Natural killer cell treated with Interleukin-12 subunit alpha and Interleukin-12 subunit beta and Interleukin-15 and Interleukin-18, amount 100 ng/mL, for 72 hours (primary cell): Measurements from ENCODE around the gene ARHGAP32. TPM values are rescaled to one million over a fixed set of nuclear protein-coding genes. Genes with fewer than 3 reads are reported as not detected.

Experiments
- ATAC-seq, 2 donors: fragments of 150-1000 bp; cut with Tn5 transposase in 1 of 2; sonication (Bioruptor Pico), chemical (Tn5 transposase) in 1 of 2; 2 replicates each; pipeline ENCODE4 v1.10.0; 2021
- DNase-seq: peaks from one replicate; pipeline ENCODE4 v3.0.0; 2022; ENCODE audit warnings: low spot score
- H3K27ac Mint-ChIP-seq, 2 donors: 1 replicate in 1 of 2; 2 replicates in 1 of 2; pipeline ENCODE4 v1.8.0; 2022; ENCODE audit warnings: mixed read lengths in 2 of 2, mild to moderate bottlenecking in 1 of 2, moderate library complexity in 1 of 2
- H3K27me3 Mint-ChIP-seq, 2 donors: 1 replicate in 1 of 2; 2 replicates in 1 of 2; pipeline ENCODE4 v1.8.0; 2022; ENCODE audit warnings: mixed read lengths in 2 of 2
- H3K36me3 Mint-ChIP-seq: one replicate; pipeline ENCODE4 v1.8.0; 2022; ENCODE audit warnings: mixed read lengths
- H3K4me1 Mint-ChIP-seq, 2 donors: 1 replicate in 1 of 2; 2 replicates in 1 of 2; pipeline ENCODE4 v1.8.0; 2022; ENCODE audit warnings: low read depth in 2 of 2, mixed read lengths in 2 of 2, mild to moderate bottlenecking in 1 of 2
- H3K4me3 Mint-ChIP-seq: one replicate; pipeline ENCODE4 v1.8.0; 2022; ENCODE audit warnings: mixed read lengths
- H3K9me3 Mint-ChIP-seq: 2 replicates; pipeline ENCODE4 v1.8.0; 2022; ENCODE audit warnings: mixed read lengths
- total RNA-seq, 2 donors: library from RNA; stranded (reverse); gene quantifications; one replicate each; pipeline ENCODE4 v1.2.3, GENCODE V29; 2022

ARHGAP32 gene
- total RNA-seq, 2 donors from 2014 or later, result 0.81 to 1.5 TPM

GRCh38 chr11:128963744-128964325 is 228.3 kb downstream of the ARHGAP32 start:
- H3K4me1 Mint-ChIP-seq, result peaks cover 24 to 41% of the 10 kb centered on the region in 2 donors
- no peaks in the 10 kb centered on the region for H3K9me3 Mint-ChIP-seq
- peak overlapping the region; percentile 62 to 74 for H3K27ac Mint-ChIP-seq
- DNase-seq (no peak), ATAC-seq (peak; percentile 50 to 81)
- peak overlapping the region; percentile 73 for H3K4me3 Mint-ChIP-seq
- peaks cover 0 to 3% of the 10 kb centered on the region in 2 donors for H3K27me3 Mint-ChIP-seq
- peaks cover 4% of the 10 kb centered on the region for H3K36me3 Mint-ChIP-seq

GRCh38 chr11:128962896-128963295 is 229.2 kb downstream of the ARHGAP32 start:
- peak overlapping the region; percentile 73 for H3K4me3 Mint-ChIP-seq
- ATAC-seq, result no peak

DNA sequence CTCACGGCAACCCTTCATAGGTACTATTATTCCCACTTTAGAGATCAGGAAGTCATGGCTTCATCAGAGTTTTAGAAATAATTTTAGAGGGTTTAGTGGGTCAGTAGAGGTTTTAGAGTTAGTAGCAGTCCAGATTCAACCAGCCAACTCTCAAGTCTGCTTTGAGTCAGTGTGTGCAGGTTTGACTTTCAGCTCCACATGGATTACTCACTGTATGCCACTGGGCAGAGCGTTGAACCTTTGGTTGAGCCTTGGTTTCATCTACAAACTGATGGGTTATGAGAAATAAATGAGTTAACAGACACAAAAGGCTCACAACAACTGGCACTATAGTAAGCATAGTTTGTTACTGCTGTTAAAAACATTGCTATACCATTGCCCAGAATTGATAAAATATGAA is 230.5 kb downstream of the ARHGAP32 start:
- no peak for ATAC-seq

More at GRCh38 chr11:128962896-128963295, 229.2 kb downstream of the ARHGAP32 start:
- Mint-ChIP-seq H3K27me3 (peaks cover 4 to 12% of the 10 kb centered on the region in 2 donors), H3K4me1 (peaks cover 24 to 41% of the 10 kb centered on the region in 2 donors), H3K9me3 (no peaks in the 10 kb centered on the region), H3K27ac (peak overlapping the region; percentile 28 to 62), H3K36me3 (peaks cover 4% of the 10 kb centered on the region)
- DNase-seq, result no peak

GRCh38 chr11:128957202-128957482 is 235.0 kb downstream of the ARHGAP32 start:
- no peaks in the 10 kb centered on the region for H3K36me3 Mint-ChIP-seq
- no peak overlapping the region for H3K4me3 Mint-ChIP-seq
- H3K9me3 Mint-ChIP-seq, result no peaks in the 10 kb centered on the region
- no peak for ATAC-seq
- H3K27ac Mint-ChIP-seq, result no peak overlapping the region
- H3K4me1 Mint-ChIP-seq, result peaks cover 3 to 6% of the 10 kb centered on the region in 2 donors
- no peak for DNase-seq
- peaks cover 25 to 45% of the 10 kb centered on the region in 2 donors for H3K27me3 Mint-ChIP-seq

More for the DNA sequence above, 230.5 kb downstream of the ARHGAP32 start:
- peaks cover 22 to 40% of the 10 kb centered on the region in 2 donors for H3K4me1 Mint-ChIP-seq
- no peak overlapping the region for H3K4me3 Mint-ChIP-seq
- no peaks in the 10 kb centered on the region for H3K9me3 Mint-ChIP-seq
- H3K36me3 Mint-ChIP-seq, result peaks cover 4% of the 10 kb centered on the region
- no peak overlapping the region for H3K27ac Mint-ChIP-seq
- no peak for DNase-seq
- peaks cover 7 to 16% of the 10 kb centered on the region in 2 donors for H3K27me3 Mint-ChIP-seq

- no peaks in the 10 kb centered on the region for H3K36me3 Mint-ChIP-seq
- no peak overlapping the region for H3K27ac Mint-ChIP-seq
- H3K9me3 Mint-ChIP-seq, result no peaks in the 10 kb centered on the region
- H3K27me3 Mint-ChIP-seq, result peaks cover 25 to 45% of the 10 kb centered on the region in 2 donors
- H3K4me1 Mint-ChIP-seq, result peaks cover 3 to 6% of the 10 kb centered on the region in 2 donors
- ATAC-seq (no peak), DNase-seq (no peak)
- H3K4me3 Mint-ChIP-seq, result no peak overlapping the region
Measured at GRCh38 chr11:128956401-128957201, 235.5 kb downstream of the ARHGAP32 start.

GRCh38 chr11:128955636-128956035 is 236.5 kb downstream of the ARHGAP32 start:
- no peak overlapping the region for H3K4me3 Mint-ChIP-seq
- DNase-seq (no peak), ATAC-seq (no peak)
- no peaks in the 10 kb centered on the region for H3K36me3 Mint-ChIP-seq
- peaks cover 27 to 45% of the 10 kb centered on the region in 2 donors for H3K27me3 Mint-ChIP-seq
- no peak overlapping the region for H3K27ac Mint-ChIP-seq
- H3K9me3 Mint-ChIP-seq, result no peaks in the 10 kb centered on the region
- peaks cover 3 to 6% of the 10 kb centered on the region in 2 donors for H3K4me1 Mint-ChIP-seq

- DNase-seq (no peak), ATAC-seq (no peak)
- H3K4me1 Mint-ChIP-seq, result peaks cover 3 to 6% of the 10 kb centered on the region in 2 donors
- H3K27ac Mint-ChIP-seq, result no peak overlapping the region
- no peaks in the 10 kb centered on the region for H3K36me3 Mint-ChIP-seq
- H3K4me3 Mint-ChIP-seq, result no peak overlapping the region
- peaks cover 32 to 46% of the 10 kb centered on the region in 2 donors for H3K27me3 Mint-ChIP-seq
- H3K9me3 Mint-ChIP-seq, result no peaks in the 10 kb centered on the region
Measured at GRCh38 chr11:128953151-128953550, 239.0 kb downstream of the ARHGAP32 start.

- no peaks in the 10 kb centered on the region for H3K4me1 Mint-ChIP-seq
- no peaks in the 10 kb centered on the region for H3K9me3 Mint-ChIP-seq
- DNase-seq, result no peak
- H3K27ac Mint-ChIP-seq, result no peak overlapping the region
- peaks cover 26 to 42% of the 10 kb centered on the region in 2 donors for H3K27me3 Mint-ChIP-seq
- H3K4me3 Mint-ChIP-seq, result no peak overlapping the region
- no peak for ATAC-seq
- no peaks in the 10 kb centered on the region for H3K36me3 Mint-ChIP-seq
Measured at GRCh38 chr11:128949791-128950454, 242.2 kb downstream of the ARHGAP32 start.

GRCh38 chr11:128948583-128948982 is 243.5 kb downstream of the ARHGAP32 start:
- DNase-seq (no peak), ATAC-seq (no peak)
- H3K9me3 Mint-ChIP-seq, result no peaks in the 10 kb centered on the region
- H3K27ac Mint-ChIP-seq, result no peak overlapping the region
- H3K4me1 Mint-ChIP-seq, result no peaks in the 10 kb centered on the region
- no peaks in the 10 kb centered on the region for H3K36me3 Mint-ChIP-seq
- peaks cover 21 to 29% of the 10 kb centered on the region in 2 donors for H3K27me3 Mint-ChIP-seq
- no peak overlapping the region for H3K4me3 Mint-ChIP-seq

DNA sequence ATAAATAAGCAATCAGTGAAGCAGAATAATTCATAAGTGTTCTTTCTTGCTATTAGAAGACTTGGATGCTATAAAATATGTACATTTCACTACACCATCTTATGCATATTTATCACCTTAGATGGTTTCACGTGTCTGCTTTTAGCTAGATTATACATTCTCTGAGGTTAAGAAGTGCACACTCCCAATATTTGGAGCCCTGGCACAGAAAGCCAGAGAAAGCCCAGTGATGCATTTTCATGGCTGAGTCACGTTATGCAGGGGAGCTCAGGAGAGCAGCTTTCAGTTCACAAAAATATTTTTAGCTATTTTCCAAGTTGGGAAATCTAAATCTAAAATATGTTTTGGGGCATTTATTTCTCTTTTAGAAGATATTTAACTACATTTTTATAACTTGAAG is 244.4 kb downstream of the ARHGAP32 start:
- no peak for ATAC-seq
- H3K36me3 Mint-ChIP-seq, result no peaks in the 10 kb centered on the region
- H3K9me3 Mint-ChIP-seq, result no peaks in the 10 kb centered on the region
- no peak overlapping the region for H3K4me3 Mint-ChIP-seq
- H3K27ac Mint-ChIP-seq, result no peak overlapping the region
- DNase-seq, result no peak
- peaks cover 18 to 21% of the 10 kb centered on the region in 2 donors for H3K27me3 Mint-ChIP-seq
- H3K4me1 Mint-ChIP-seq, result no peaks in the 10 kb centered on the region

GRCh38 chr11:128946648-128947047 is 245.5 kb downstream of the ARHGAP32 start:
- DNase-seq, result no peak
- Mint-ChIP-seq H3K9me3 (no peaks in the 10 kb centered on the region), H3K27me3 (peaks cover 17 to 18% of the 10 kb centered on the region in 2 donors), H3K4me1 (no peaks in the 10 kb centered on the region), H3K4me3 (no peak overlapping the region), H3K27ac (no peak overlapping the region), H3K36me3 (no peaks in the 10 kb centered on the region)
- ATAC-seq, result no peak

DNA sequence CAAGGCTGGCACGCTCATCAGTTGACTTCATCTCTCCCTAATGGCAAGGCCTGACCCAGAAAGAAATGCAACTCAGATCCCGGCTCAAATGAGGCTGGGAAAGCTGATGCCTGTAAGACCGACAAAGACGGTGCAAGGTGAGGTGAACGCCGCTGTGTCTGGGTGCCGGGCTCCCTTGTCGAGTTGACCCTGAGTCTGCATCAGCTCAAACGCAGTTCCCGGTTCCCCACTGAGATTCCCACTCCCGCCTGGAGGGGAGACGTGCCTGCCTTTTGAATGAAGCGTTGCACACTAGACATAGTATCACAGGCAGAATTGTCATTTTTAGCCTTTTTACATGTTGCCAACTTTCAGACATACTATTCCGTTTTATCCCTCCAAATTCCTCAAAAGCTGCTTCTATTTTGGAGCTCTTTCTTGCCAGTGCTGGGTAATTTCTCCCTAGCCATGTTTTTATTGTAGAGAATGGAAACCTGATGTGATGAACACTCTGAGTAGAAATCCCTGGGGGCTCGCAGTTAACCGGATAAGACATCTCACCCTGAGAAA is 248.6 kb downstream of the ARHGAP32 start:
- no peaks in the 10 kb centered on the region for H3K36me3 Mint-ChIP-seq
- H3K9me3 Mint-ChIP-seq, result no peaks in the 10 kb centered on the region
- ATAC-seq (no peak), DNase-seq (no peak)
- peaks cover 11% of the 10 kb centered on the region in 2 donors for H3K27me3 Mint-ChIP-seq
- no peak overlapping the region for H3K27ac Mint-ChIP-seq
- no peak overlapping the region for H3K4me3 Mint-ChIP-seq
- H3K4me1 Mint-ChIP-seq, result no peaks in the 10 kb centered on the region

GRCh38 chr11:128942817-128943427 is 249.2 kb downstream of the ARHGAP32 start, which contains the start of gene TP53AIP1:
TSS of gene TP53AIP1 (minus strand) at chr11:128942871. CDS start at chr11:128937818, 5,053 bp downstream.
- Mint-ChIP-seq H3K4me1 (no peaks in the 10 kb centered on the region), H3K4me3 (no peak within 1 kb of the TSS), H3K9me3 (no peaks in the 10 kb centered on the region), H3K27ac (no peak within 1 kb of the TSS), H3K36me3 (no peaks in the 10 kb centered on the region), H3K27me3 (peaks cover 5 to 11% of the 10 kb centered on the region in 2 donors)
- DNase-seq (no peak), ATAC-seq (peak; percentile 3 to 9)
